Stimulated activated CD4-positive, alpha-beta T cell treated with anti-CD3 and anti-CD28 coated beads, Interleukin-4, amount 100 ng/mL, for 24 hours (primary cell): ENCODE results near the gene SCCPDH.

Experiments
- DNase-seq: peaks from one replicate; pipeline ENCODE4 v3.0.0-alpha.2; 2020

The SCCPDH gene

GRCh38 chr1:246788895-246789338 is 64.7 kb downstream of the SCCPDH start:
- DNase-seq, result no peak

DNA sequence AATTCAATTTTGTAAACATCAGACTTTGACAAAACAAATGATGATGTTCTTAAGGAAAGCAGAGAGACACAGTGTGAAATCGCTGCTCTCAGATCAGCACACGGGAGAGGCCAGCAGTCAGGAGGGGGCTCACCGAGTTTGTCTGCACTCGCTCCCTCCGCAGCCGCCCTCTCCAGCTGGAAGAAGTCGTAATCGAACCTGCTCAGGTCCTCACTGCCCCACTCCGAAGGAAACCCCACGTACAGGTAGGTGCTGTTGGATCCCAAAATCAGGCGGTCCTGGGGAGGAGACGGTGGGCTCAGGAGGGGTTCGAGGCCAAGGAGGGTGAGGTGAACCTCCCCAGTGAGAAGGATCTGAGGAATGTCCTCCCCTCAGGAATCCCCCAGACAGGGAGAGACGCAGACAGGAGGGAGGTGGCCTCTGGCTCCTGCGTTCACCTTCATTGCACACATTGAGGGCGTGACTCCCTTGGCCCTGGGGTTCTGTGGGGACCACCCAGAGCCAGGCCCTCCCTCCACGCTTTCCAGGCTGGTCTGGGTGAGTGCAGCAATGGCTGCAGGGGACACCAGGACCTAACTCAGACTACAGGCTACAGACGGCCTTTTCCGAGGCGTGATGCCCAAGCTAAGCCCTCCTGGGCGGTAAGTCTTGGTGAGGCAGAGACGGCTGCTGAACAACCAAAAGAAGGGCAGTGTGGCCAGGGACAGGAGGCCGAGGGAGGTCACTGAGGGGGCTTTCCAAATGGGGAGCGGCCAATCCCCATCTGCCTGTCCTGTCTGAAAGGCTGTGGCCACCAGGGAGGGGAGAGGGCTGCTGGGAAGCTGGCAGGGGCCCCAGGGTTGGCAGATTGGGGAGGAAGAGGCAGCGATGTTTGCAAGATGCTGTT is 65.5 kb downstream of the SCCPDH start:
- no peak for DNase-seq

- DNase-seq, result no peak
These were observed 66.2 kb downstream of the SCCPDH start for GRCh38 chr1:246790364-246790763.

DNA sequence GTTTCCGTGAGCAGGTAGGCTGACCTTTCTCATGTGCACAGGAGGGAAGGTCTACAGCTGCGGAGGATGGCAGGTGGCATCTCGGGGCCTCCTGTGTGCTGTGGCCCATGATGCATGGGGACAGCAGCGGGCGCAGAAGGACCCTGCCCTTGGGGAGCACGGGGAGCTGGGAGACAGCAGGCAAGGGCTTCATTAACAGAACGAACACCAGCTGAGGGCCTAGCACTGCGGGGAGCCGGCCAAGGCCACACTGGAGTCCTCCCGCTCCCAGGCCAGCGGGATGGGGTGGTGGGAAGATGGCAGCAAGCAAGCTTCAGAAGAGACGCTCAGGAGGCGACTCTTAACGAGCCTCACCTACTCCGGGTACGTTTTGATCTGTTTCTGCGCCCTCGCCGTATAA is 66.6 kb downstream of the SCCPDH start:
- no peak for DNase-seq

- DNase-seq, result no peak
These were observed 67.2 kb downstream of the SCCPDH start for GRCh38 chr1:246791303-246791918.

- DNase-seq, result no peak
These were observed 68.4 kb downstream of the SCCPDH start for GRCh38 chr1:246792603-246793002.

GRCh38 chr1:246793356-246793896 is 69.2 kb downstream of the SCCPDH start:
- no peak for DNase-seq

- no peak for DNase-seq
These were observed 70.0 kb downstream of the SCCPDH start for GRCh38 chr1:246794048-246794827.

- DNase-seq, result no peak
These were observed 70.8 kb downstream of the SCCPDH start for GRCh38 chr1:246794828-246795671.

GRCh38 chr1:246795906-246796694 is 71.9 kb downstream of the SCCPDH start:
- DNase-seq, result no peak

GRCh38 chr1:246797157-246797556 is 72.9 kb downstream of the SCCPDH start:
- DNase-seq, result no peak

- DNase-seq, result no peak
These were observed 73.4 kb downstream of the SCCPDH start for GRCh38 chr1:246797597-246797996.

DNA sequence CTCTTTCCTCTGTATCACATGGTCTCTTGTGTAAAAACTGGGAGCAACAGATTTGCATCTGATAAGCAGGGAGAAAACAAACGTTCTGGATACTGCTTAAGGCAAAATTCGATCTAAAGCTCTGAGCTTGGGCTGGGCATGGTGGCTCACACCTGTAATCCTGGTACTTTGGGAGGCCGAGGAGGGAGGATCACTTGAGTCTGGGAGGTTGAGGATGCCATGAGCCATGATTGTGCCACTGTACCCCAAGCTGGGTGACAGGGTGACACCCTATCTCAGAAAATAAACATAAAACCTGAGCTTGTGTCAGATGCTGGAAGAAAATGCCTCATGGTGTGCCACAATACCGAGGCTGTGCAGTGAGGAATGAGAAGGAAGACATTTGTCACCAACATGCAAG is 73.9 kb downstream of the SCCPDH start:
- no peak for DNase-seq

GRCh38 chr1:246798606-246799496 is 74.6 kb downstream of the SCCPDH start:
- DNase-seq, result no peak

DNA sequence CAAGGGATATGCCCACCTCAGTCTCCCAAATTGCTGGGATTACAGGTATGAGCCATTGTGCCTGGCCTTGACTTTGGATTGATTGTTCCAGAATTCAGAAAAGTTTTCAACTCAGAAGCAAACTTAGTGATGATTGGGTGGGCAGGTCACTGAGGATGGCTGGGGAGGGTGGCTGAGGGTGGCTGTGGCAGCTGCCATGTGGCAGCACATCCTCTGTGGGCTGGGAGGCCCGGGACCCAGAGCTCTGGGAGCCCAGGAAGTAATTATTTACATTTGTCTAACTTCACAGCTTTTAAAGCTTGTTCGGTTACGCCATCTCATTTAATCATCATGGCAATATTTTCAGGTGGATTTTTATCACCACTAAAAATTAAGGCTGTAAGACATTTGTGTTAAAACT is 76.1 kb downstream of the SCCPDH start:
- no peak for DNase-seq

- DNase-seq, result no peak
These were observed 76.5 kb downstream of the SCCPDH start for GRCh38 chr1:246800756-246801155.

GRCh38 chr1:246801241-246802020 is 77.2 kb downstream of the SCCPDH start:
- DNase-seq, result no peak

GRCh38 chr1:246803373-246803772 is 79.2 kb downstream of the SCCPDH start:
- no peak for DNase-seq

DNA sequence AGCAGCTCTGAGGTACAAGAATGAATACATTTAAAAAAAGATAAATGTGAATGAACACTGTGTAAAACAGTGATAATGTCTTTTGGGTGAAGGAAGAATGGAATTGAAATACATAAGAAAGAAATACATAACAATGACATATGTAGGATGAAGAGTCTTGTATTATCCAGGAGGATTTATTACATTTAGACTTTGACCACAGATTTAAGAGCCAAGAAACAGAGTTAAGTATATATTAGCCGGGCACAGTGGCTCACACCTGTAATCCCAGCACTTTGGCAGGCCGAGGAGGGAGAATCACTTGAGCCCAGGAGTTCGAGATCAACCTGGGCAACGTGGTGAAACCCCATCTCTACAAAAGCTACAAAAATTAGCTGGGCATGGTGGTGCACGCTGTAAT is 79.7 kb downstream of the SCCPDH start:
- DNase-seq, result no peak
